Liver (tissue), 9 donors: ENCODE results near the gene OR2S2. TPM values are rescaled to one million over a fixed set of nuclear protein-coding genes. Genes with fewer than 3 reads are reported as not detected.
A peak's percentile ranks its signal among the peaks of the same experiment; 100 is the strongest.

ENCODE experiments used
- DNase-seq: peaks from one replicate; pipeline ENCODE4 v3.0.0-alpha.2; 2017; ENCODE audit warnings: low spot score
- H3K27ac ChIP-seq, 2 donors: one replicate each; pipeline ENCODE4 v1.7.0; 2013; ENCODE audit warnings: inconsistent platforms in 2 of 2, low read length in 2 of 2, control low read depth in 1 of 2, low read depth in 1 of 2, mild to moderate bottlenecking in 1 of 2
- H3K27me3 ChIP-seq, 4 donors: one replicate each; pipeline versions ENCODE4 v1.6.1 to v1.7.0; 2013; ENCODE audit warnings: low read length in 3 of 4, inconsistent platforms in 1 of 4, mild to moderate bottlenecking in 1 of 4, moderate library complexity in 1 of 4; ENCODE audit not compliant: control insufficient read depth in 4 of 4, insufficient read depth in 4 of 4
- H3K36me3 ChIP-seq, 4 donors: one replicate each; pipeline versions ENCODE4 v1.6.1 to v1.7.0; 2013; ENCODE audit warnings: low read length in 3 of 4, mild to moderate bottlenecking in 3 of 4, low read depth in 1 of 4, moderate library complexity in 1 of 4; ENCODE audit not compliant: control insufficient read depth in 4 of 4, insufficient read depth in 3 of 4
- H3K4me1 ChIP-seq, 4 donors: one replicate each; pipeline versions ENCODE4 v1.6.1 to v1.7.0; 2013; ENCODE audit warnings: low read length in 3 of 4, mild to moderate bottlenecking in 3 of 4, moderate library complexity in 1 of 4; ENCODE audit not compliant: control insufficient read depth in 4 of 4, insufficient read depth in 4 of 4
- H3K4me3 ChIP-seq, 3 donors: one replicate each; pipeline versions ENCODE4 v1.6.1 to v1.7.0; 2013; ENCODE audit warnings: low read length in 3 of 3, control low read depth in 1 of 3, low read depth in 1 of 3, mild to moderate bottlenecking in 1 of 3
- H3K9ac ChIP-seq, 2 donors: one replicate each; pipeline ENCODE4 v1.7.0; 2013; ENCODE audit warnings: low read length in 2 of 2, mild to moderate bottlenecking in 2 of 2, moderate library complexity in 2 of 2, control low read depth in 1 of 2, low read depth in 1 of 2
- H3K9me3 ChIP-seq, 4 donors: one replicate each; pipeline versions ENCODE4 v1.6.1 to v1.7.0; 2013; ENCODE audit warnings: low read length in 3 of 4; ENCODE audit not compliant: control insufficient read depth in 4 of 4
- ATF3 ChIP-seq: IDR thresholded peaks from 2 replicates; pipeline ENCODE4 v1.6.1; 2016; ENCODE audit warnings: antibody characterized with exemption
- CTCF ChIP-seq: fragments of 150-350 bp; IDR thresholded peaks from 2 replicates; pipeline ENCODE4 v1.5.1; 2017; ENCODE audit warnings: improper control_type of control experiment, low read depth, low read length; ENCODE audit not compliant: missing input control
- HNF4A ChIP-seq, 2 donors: conservative IDR thresholded peaks; 2 replicates each; pipeline ENCODE4 v1.6.1; 2016; ENCODE audit warnings: antibody characterized with exemption in 2 of 2, mild to moderate bottlenecking in 2 of 2
- HNF4G ChIP-seq: IDR thresholded peaks from 2 replicates; pipeline ENCODE4 v1.6.1; 2016; ENCODE audit warnings: antibody characterized with exemption
- JUND ChIP-seq, 2 donors: IDR thresholded peaks; 2 replicates each; pipeline ENCODE4 v1.6.1; 2016; ENCODE audit warnings: antibody characterized with exemption in 2 of 2
- MAX ChIP-seq: IDR thresholded peaks from 2 replicates; pipeline ENCODE4 v1.6.1; 2016; ENCODE audit warnings: antibody characterized with exemption
- NR2F2 ChIP-seq: IDR thresholded peaks from 2 replicates; pipeline ENCODE4 v1.6.1; 2016; ENCODE audit warnings: antibody characterized with exemption
- RAD21 ChIP-seq, 2 donors: IDR thresholded peaks; 2 replicates each; pipeline ENCODE4 v1.6.1; 2016; ENCODE audit warnings: antibody characterized with exemption in 2 of 2, mild to moderate bottlenecking in 2 of 2
- REST ChIP-seq: IDR thresholded peaks from 2 replicates; pipeline ENCODE4 v1.6.1; 2016; ENCODE audit warnings: antibody characterized with exemption, mild to moderate bottlenecking
- SP1 ChIP-seq: IDR thresholded peaks from 2 replicates; pipeline ENCODE4 v1.6.1; 2018; ENCODE audit warnings: antibody characterized with exemption, mild to moderate bottlenecking
- YY1 ChIP-seq: IDR thresholded peaks from 2 replicates; pipeline ENCODE4 v1.6.1; 2016; ENCODE audit warnings: antibody characterized with exemption, mild to moderate bottlenecking
- ZBTB33 ChIP-seq: IDR thresholded peaks from 2 replicates; pipeline ENCODE4 v1.6.1; 2016; ENCODE audit warnings: antibody characterized with exemption
- WGBS: extraction: QIAGEN DNeasy Blood & Tissue Kit; methylation state at CpG from one replicate; pipeline ENCODE4 v1.1.7; 2013; 5-methylcytosine and 5-hydroxymethylcytosine counted together
- polyA plus RNA-seq, 2 donors: library from polyadenylated mRNA; stranded (reverse) in 1 of 2; unstranded in 1 of 2; fragments of 200-250 nt in 1 of 2; fragments of >200 nt in 1 of 2; fragmentation: Nextera tagmentation in 1 of 2; extraction: Ambion mirVana in 1 of 2; gene quantifications; one replicate each; pipeline versions ENCODE4 v1.2.1 to v1.2.3, GENCODE V29; 2013 to 2015
- total RNA-seq, 2 donors: library from RNA; depleted of rRNA; stranded (reverse); fragments of >200 nt; gene quantifications; one replicate each; pipeline ENCODE4 v1.2.3, GENCODE V29; 2014
- donor health status: healthy.
- donor health status: healthy.
- donor health status: healthy.
- donor health status: healthy.
- donor health status: healthy.

The OR2S2 gene
- total and polyA plus RNA-seq, 4 donors, result not detected

- Histone ChIP-seq H3K27me3 (no peaks in the 10 kb centered on the region), H3K27ac (peak overlapping the region in 1 of 2 donors; percentile 10), H3K9ac (no peak overlapping the region), H3K36me3 (no peaks in the 10 kb centered on the region), H3K4me1 (peaks cover 11 to 46% (median 29%) of the 10 kb centered on the region in 4 donors), H3K9me3 (no peaks in the 10 kb centered on the region), H3K4me3 (no peak overlapping the region)
- DNase-seq, result no peak
- TF ChIP-seq ZBTB33 (no peak), REST (no peak), CTCF (no peak), HNF4G (no peak), RAD21 (IDR thresholded peaks at IDR 0.05) (no peak), YY1 (no peak)
- WGBS, result 84% methylated on average over 10 of the region's 10 CpGs
Observed at GRCh38 chr9:35911690-35912089, 46.3 kb downstream of the OR2S2 start.

GRCh38 chr9:35910613-35911359, 47.2 kb downstream of the OR2S2 start:
- H3K27me3 ChIP-seq, result no peaks in the 10 kb centered on the region
- WGBS, result 54% methylated on average over 14 of the region's 14 CpGs
- H3K9me3 ChIP-seq, result no peaks in the 10 kb centered on the region
- no peak overlapping the region for H3K9ac ChIP-seq
- no peaks in the 10 kb centered on the region for H3K36me3 ChIP-seq
- peak overlapping the region in 1 of 2 donors; percentile 46 for H3K27ac ChIP-seq
- TF ChIP-seq NR2F2 (peak; percentile 54), JUND (IDR thresholded peaks at IDR 0.05) (no peak), HNF4A (conservative IDR thresholded peaks at IDR 0.05) (peak in 1 of 2 donors; percentile 20), RAD21 (IDR thresholded peaks at IDR 0.05) (peak; percentile 75 to 82), MAX (peak; percentile 29), SP1 (peak; percentile 39), CTCF (peak; percentile 54), ATF3 (no peak)
- H3K4me1 ChIP-seq, result peaks cover 16 to 48% (median 37%) of the 10 kb centered on the region in 4 donors
- H3K4me3 ChIP-seq, result no peak overlapping the region
- DNase-seq, result no peak
